SH-SY5Y (cell line): ENCODE measurements around the gene MYOCD.

Source experiments
- GATA2 ChIP-seq: IDR thresholded peaks from 2 replicates; pipeline ENCODE4 v1.6.1; 2011; ENCODE audit warnings: mild to moderate bottlenecking, low read depth, low read length
- GATA3 ChIP-seq: IDR thresholded peaks from 2 replicates; pipeline ENCODE4 v1.6.1; 2011; ENCODE audit warnings: low read depth, mild to moderate bottlenecking, low read length, moderate library complexity

Gene MYOCD

DNA sequence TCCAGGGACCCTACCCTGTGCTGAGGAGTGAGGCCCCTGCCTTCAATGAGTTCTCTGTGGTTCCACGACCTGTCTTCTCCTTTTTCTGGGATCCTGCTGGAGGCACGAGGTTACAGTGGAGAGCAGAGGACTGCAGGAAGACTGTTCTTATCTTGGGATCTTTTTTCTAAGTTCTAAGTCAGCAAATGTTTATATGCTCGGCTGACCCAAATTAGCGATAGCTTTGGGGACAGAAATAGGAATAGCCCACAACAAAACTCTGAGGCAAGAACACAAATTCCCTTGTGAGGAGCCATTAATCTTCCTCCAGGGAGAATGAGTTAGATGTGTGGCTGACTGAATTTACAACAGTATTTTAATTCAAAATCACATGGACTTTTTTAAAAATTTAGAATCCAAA, 46.7 kb downstream of the MYOCD start:
- TF ChIP-seq GATA3 (no peak), GATA2 (no peak)

DNA sequence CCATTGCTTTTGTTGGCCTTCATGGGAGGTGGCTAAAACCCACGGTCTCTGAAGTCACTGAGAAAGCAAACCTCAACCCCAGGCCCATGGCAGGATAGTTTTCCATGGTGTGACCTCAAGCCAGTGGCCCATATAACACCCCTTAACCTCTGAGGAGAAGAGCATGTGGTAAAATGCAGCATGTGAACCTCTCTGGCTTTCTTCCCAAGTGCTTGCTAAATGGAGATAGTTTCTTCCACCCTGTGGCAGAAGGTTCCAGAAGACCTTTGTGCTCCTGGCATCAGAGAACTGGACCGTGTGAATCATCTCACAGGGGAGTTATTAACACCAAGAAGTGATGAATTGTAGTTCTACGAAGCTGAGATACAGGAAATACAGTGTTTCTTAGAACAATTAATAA, 47.3 kb downstream of the MYOCD start:
- no peak for TF ChIP-seq GATA3
- TF ChIP-seq GATA2: no peak

DNA sequence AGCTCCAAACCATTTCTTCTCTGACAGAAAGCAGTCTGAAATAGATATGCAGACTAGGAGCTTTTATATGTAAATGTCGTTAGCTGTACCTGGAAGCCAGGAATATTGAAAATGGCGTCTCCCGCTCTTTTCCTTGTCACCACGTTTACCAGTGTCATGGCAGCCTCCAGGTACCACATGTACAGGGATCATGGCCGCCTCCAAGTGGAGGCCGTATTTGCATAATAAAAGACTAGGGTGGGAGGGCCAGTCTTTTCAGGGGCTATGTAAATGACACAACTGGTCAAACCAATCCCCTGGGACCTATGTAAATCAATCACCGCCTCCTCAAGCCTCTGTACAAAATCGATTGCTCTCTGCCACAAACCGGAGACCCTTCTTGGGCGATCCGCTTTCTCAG, 54.3 kb downstream of the MYOCD start:
- no peak for TF ChIP-seq GATA3
- TF ChIP-seq GATA2: no peak

GRCh38 chr17:12721581-12721980, 55.9 kb downstream of the MYOCD start:
- TF ChIP-seq GATA2 (no peak), GATA3 (no peak)

DNA sequence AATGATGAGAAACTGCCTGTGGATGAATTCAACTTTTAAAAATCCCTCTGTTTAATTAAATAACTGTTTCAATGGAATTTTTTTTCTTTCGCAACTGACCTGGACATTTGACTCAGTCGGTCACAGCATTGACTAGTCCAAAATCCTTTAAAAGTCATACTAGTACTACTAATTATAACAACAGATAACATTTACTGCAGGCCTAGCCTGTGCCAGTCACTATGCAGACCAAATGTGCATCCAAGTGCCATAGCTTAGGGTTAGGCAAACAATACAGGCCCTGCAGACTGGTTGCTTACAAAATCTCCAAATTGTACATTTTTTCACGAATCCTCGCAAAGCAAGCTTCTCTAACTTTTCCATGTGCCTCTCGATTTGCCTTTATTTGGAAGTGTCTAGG, 56.6 kb downstream of the MYOCD start:
- TF ChIP-seq GATA3 (no peak), GATA2 (no peak)

GRCh38 chr17:12726131-12726530, 60.4 kb downstream of the MYOCD start:
- TF ChIP-seq GATA3 (no peak), GATA2 (no peak)

DNA sequence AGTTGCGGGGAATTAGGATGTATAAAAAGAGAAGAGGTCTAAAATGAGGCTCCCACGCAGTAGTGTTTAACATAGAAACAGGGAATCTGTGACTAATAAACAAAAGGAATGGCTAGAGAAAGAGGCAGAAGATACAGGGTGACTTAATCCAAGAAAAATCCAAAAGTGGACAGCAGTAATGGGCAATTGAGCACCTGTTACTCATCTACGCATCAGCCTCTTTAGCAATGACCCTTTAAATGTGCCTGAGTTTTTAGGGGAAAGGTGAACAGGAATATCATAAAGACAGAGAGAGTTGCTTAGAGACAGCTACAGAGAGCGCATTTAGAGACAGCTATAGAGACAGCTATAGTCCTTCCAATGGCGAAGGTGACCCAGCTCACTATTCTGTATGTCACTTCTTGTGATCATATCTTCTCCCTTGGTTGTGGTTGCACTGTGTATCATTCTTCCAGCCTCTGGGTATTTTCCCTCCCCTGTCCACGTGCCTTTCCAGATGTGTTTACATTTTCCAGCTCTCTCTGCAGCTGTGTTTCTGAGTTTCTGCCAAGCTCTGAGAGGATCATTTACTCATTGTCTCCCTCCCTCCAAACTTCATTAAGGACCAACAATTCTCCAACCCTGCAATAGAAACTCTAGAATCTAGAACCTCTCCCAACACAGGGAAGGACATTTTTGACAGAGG, 61.5 kb downstream of the MYOCD start:
- TF ChIP-seq GATA2 (no peak), GATA3 (no peak)

GRCh38 chr17:12727881-12728280, 62.2 kb downstream of the MYOCD start:
- no peak for TF ChIP-seq GATA3
- TF ChIP-seq GATA2: no peak

DNA sequence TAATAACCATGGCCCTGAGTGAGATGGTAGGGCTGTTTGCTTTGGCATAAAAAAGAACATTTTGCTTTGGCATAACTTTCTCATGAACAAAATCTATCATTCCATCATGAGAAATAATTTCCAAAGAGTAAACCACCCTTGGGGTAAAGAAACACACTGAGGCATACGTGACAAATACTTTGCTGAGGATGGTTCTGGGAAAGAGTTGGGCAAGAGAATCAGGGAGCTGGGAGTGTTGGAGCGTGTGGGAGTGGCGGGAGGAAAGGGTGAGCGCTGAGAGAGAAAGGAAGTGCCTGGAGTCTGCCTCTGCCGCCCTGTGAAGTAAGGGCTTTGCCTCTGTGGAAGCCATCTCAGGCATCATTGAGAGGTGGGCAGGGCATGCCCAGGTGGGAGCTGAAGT, 63.4 kb downstream of the MYOCD start:
- TF ChIP-seq GATA2 (no peak), GATA3 (no peak)

DNA sequence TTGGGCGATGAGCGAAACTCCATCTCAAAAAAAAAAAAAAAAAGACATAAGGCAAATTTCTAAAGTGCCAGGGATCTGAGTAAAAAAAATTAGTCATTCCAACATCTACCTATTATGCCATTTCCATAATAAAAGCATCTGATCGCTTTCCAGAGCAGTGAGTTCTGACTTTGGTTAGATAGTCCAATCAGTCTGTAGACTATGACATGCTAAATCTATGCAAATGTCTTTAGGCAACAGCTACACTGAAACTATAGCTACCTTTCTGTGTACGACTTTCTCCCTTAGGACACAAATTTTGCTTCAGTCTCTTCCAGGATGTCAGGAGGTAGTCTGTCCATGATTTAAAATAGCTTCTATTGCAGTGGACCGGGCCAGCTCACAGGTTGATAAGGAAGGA, 64.7 kb downstream of the MYOCD start:
- TF ChIP-seq GATA2: no peak
- no peak for TF ChIP-seq GATA3

- TF ChIP-seq GATA3 (no peak), GATA2 (no peak)
Measured at GRCh38 chr17:12730931-12731521, 65.3 kb downstream of the MYOCD start.

DNA sequence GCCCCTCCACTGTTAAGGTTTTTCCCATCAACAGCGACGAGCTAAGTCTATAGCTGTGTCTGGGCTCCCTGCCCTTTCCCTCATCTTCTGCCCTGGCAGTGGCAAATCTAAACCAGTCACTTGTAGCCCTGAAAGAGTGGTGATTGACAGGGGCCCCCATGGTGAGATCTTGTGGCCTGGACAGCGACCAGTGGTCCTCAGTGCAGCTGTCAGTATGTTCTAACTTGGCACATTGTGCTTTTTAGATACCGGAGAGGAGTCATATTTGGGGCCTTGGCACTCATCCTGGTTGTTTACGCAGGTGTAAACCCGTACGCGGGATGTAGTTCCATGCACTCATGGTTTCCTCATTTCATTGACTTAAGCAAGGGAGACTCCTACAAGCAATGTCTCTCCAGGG, 66.1 kb downstream of the MYOCD start:
- no peak for TF ChIP-seq GATA3
- no peak for TF ChIP-seq GATA2

DNA sequence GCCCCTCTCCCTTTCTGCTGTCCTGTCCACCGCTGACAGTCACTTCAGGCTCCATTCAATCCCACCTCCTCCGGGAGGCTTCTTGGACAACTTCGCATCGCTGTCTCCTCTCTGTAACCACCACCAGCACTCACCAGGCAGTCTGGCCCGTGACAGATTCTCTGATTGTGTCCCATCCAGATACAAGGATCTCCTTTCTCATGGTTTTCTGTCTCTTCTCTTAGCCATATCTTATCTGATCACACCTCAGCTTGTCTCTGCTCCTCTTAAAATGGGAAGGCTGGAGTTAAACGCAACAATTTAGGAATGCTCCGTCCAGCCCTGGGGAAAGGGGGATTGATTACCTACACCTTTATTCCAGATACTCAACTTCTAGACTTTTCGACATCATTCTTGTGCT, 66.7 kb downstream of the MYOCD start:
- TF ChIP-seq GATA2 (no peak), GATA3 (no peak)

DNA sequence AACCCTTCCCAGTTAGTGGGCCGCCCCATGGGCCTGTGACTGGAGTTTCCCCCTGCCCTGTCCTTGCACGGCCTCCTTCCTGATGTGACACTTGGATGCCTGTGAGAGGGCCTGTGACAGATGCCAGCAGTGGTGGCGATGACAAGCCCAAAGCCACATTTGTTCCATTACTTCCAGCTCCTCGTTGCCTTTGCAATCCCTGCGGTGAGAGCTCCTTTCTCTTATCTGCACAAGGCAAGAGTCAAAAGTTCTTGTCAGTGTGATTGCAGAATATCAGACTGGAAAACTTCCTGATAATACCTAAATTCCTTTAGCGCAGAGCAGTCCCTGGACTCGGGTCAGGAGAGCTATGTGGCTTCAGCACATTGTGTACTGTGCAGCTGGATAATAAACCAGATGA, 69.2 kb downstream of the MYOCD start:
- TF ChIP-seq GATA2: no peak
- no peak for TF ChIP-seq GATA3

DNA sequence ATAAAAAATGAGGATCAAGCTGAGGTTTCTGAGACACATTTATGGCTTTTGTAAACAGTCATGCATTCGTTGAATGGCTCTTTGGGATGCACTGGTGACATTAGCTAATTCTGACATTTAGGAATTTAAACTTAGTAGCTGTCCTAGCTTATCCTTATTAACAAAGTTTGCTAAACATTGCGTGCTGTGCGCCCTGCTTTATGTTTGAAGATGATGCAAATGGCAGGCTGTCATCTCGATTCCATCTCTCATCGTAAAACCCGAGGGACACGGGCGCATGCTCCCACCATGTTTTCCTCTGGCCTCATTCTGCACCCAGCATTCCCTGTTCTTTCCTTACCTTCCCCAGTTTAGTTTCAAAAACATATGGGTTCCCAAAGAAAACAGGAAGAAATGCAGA, 69.8 kb downstream of the MYOCD start:
- TF ChIP-seq GATA2 (no peak), GATA3 (no peak)
